Skeletal muscle satellite cell (primary cell): ENCODE data around the gene RPS6KA5.
"Not testable (repeated sequence)": the region's sequence is repeated elsewhere in the genome, so short reads cannot be mapped to it uniquely, and the experiment has no call there.

Experiments
- H3K27me3 ChIP-seq: 2 replicates; pipeline ENCODE4 v1.7.0; 2013; ENCODE audit warnings: low read length; ENCODE audit not compliant: control insufficient read depth, insufficient read depth
- H3K36me3 ChIP-seq: 2 replicates; pipeline ENCODE4 v1.7.0; 2013; ENCODE audit warnings: mild to moderate bottlenecking, control low read depth, low read length; ENCODE audit not compliant: insufficient read depth
- H3K4me1 ChIP-seq: 2 replicates; pipeline ENCODE4 v1.7.0; 2013; ENCODE audit warnings: low read length; ENCODE audit not compliant: control insufficient read depth, insufficient read depth
- H3K4me2 ChIP-seq: 2 replicates; pipeline ENCODE4 v1.7.0; 2013; ENCODE audit warnings: mild to moderate bottlenecking, low read length
- H3K4me3 ChIP-seq: 2 replicates; pipeline ENCODE4 v1.7.0; 2013; ENCODE audit warnings: low read length
- H3K9ac ChIP-seq: 2 replicates; pipeline ENCODE4 v1.7.0; 2013; ENCODE audit warnings: mild to moderate bottlenecking, low read depth, low read length, moderate library complexity
- H3K9me3 ChIP-seq: replicated peaks from 2 replicates; pipeline ENCODE4 v1.7.0; 2013; ENCODE audit warnings: mild to moderate bottlenecking, control low read depth, low read length

Gene RPS6KA5

GRCh38 chr14:90959344-90959743, 101.1 kb downstream of the RPS6KA5 start:
- no peak overlapping the region for H3K4me2 ChIP-seq
- no peak overlapping the region for H3K9ac ChIP-seq
- H3K36me3 ChIP-seq = no peaks in the 10 kb centered on the region
- no peaks in the 10 kb centered on the region for H3K27me3 ChIP-seq
- H3K4me1 ChIP-seq = no peaks in the 10 kb centered on the region
- H3K9me3 ChIP-seq = no peaks in the 10 kb centered on the region
- no peak overlapping the region for H3K4me3 ChIP-seq

- Histone ChIP-seq H3K9me3 (no peaks in the 10 kb centered on the region), H3K4me2 (no peak overlapping the region), H3K9ac (no peak overlapping the region), H3K36me3 (no peaks in the 10 kb centered on the region), H3K4me3 (no peak overlapping the region), H3K27me3 (no peaks in the 10 kb centered on the region), H3K4me1 (no peaks in the 10 kb centered on the region)
These were observed 104.2 kb downstream of the RPS6KA5 start for GRCh38 chr14:90956273-90956672.

- H3K9me3 ChIP-seq, H3K27me3 ChIP-seq, H3K36me3 ChIP-seq, H3K4me1 ChIP-seq, H3K4me2 ChIP-seq, H3K9ac ChIP-seq, H3K4me3 ChIP-seq: not testable (repeated sequence)
These were observed 106.8 kb downstream of the RPS6KA5 start for GRCh38 chr14:90953643-90954042.

GRCh38 chr14:90943367-90943766, 117.1 kb downstream of the RPS6KA5 start:
- no peak overlapping the region for H3K9ac ChIP-seq
- H3K4me2 ChIP-seq = no peak overlapping the region
- H3K36me3 ChIP-seq = no peaks in the 10 kb centered on the region
- no peak overlapping the region for H3K4me3 ChIP-seq
- H3K27me3 ChIP-seq = no peaks in the 10 kb centered on the region
- H3K4me1 ChIP-seq = no peaks in the 10 kb centered on the region
- no peaks in the 10 kb centered on the region for H3K9me3 ChIP-seq

- Histone ChIP-seq H3K36me3 (no peaks in the 10 kb centered on the region), H3K4me3 (no peak overlapping the region), H3K9ac (no peak overlapping the region), H3K27me3 (no peaks in the 10 kb centered on the region), H3K4me2 (no peak overlapping the region), H3K9me3 (no peaks in the 10 kb centered on the region), H3K4me1 (no peaks in the 10 kb centered on the region)
These were observed 117.9 kb downstream of the RPS6KA5 start for GRCh38 chr14:90942511-90942910.

GRCh38 chr14:90941706-90942105, 118.7 kb downstream of the RPS6KA5 start:
- Histone ChIP-seq H3K9ac (no peak overlapping the region), H3K9me3 (no peaks in the 10 kb centered on the region), H3K27me3 (no peaks in the 10 kb centered on the region), H3K4me1 (no peaks in the 10 kb centered on the region), H3K4me3 (no peak overlapping the region), H3K4me2 (no peak overlapping the region), H3K36me3 (no peaks in the 10 kb centered on the region)

GRCh38 chr14:90940318-90940962, 120.0 kb downstream of the RPS6KA5 start:
- no peaks in the 10 kb centered on the region for H3K9me3 ChIP-seq
- H3K9ac ChIP-seq = no peak overlapping the region
- no peaks in the 10 kb centered on the region for H3K4me1 ChIP-seq
- H3K27me3 ChIP-seq = no peaks in the 10 kb centered on the region
- no peak overlapping the region for H3K4me3 ChIP-seq
- H3K4me2 ChIP-seq = no peak overlapping the region
- no peaks in the 10 kb centered on the region for H3K36me3 ChIP-seq

GRCh38 chr14:90939252-90939795, 121.1 kb downstream of the RPS6KA5 start:
- H3K9ac ChIP-seq, H3K27me3 ChIP-seq, H3K4me2 ChIP-seq, H3K4me1 ChIP-seq, H3K36me3 ChIP-seq, H3K9me3 ChIP-seq, H3K4me3 ChIP-seq: not testable (repeated sequence)

- no peaks in the 10 kb centered on the region for H3K36me3 ChIP-seq
- H3K9ac ChIP-seq = no peak overlapping the region
- no peak overlapping the region for H3K4me3 ChIP-seq
- no peak overlapping the region for H3K4me2 ChIP-seq
- H3K4me1 ChIP-seq = no peaks in the 10 kb centered on the region
- no peaks in the 10 kb centered on the region for H3K9me3 ChIP-seq
- no peaks in the 10 kb centered on the region for H3K27me3 ChIP-seq
These were observed 121.8 kb downstream of the RPS6KA5 start for GRCh38 chr14:90938615-90939014.

GRCh38 chr14:90936757-90937440, 123.5 kb downstream of the RPS6KA5 start:
- no peaks in the 10 kb centered on the region for H3K27me3 ChIP-seq
- H3K4me3 ChIP-seq = no peak overlapping the region
- H3K4me2 ChIP-seq = no peak overlapping the region
- H3K4me1 ChIP-seq = no peaks in the 10 kb centered on the region
- H3K9me3 ChIP-seq = no peaks in the 10 kb centered on the region
- H3K36me3 ChIP-seq = no peaks in the 10 kb centered on the region
- H3K9ac ChIP-seq = no peak overlapping the region

- H3K27me3 ChIP-seq = no peaks in the 10 kb centered on the region
- no peak overlapping the region for H3K4me3 ChIP-seq
- no peak overlapping the region for H3K9ac ChIP-seq
- H3K9me3 ChIP-seq = no peaks in the 10 kb centered on the region
- no peaks in the 10 kb centered on the region for H3K4me1 ChIP-seq
- H3K36me3 ChIP-seq = no peaks in the 10 kb centered on the region
- no peak overlapping the region for H3K4me2 ChIP-seq
These were observed 135.7 kb downstream of the RPS6KA5 start for GRCh38 chr14:90924621-90925340.
